ENCODE data around the gene HIP1R.

- TF ChIP-seq POLR2AphosphoS2 (conservative IDR thresholded peaks at IDR 0.05; ENCODE audit: low read length) (no peak), CTCF (IDR thresholded peaks at IDR 0.05) (no peak), CHD2 (IDR thresholded peaks at IDR 0.05; ENCODE audit: low read length, partially characterized antibody) (no peak), EP300 (IDR thresholded peaks at IDR 0.05) (no peak), MAFK (IDR thresholded peaks at IDR 0.05; ENCODE audit: partially characterized antibody) (no peak), JUNB (IDR thresholded peaks at IDR 0.05) (no peak), RFX5 (IDR thresholded peaks at IDR 0.05) (no peak), POLR2A (IDR thresholded peaks at IDR 0.05; ENCODE audit: low read length) (no peak)
- TF ChIP-seq, protein P1, sequence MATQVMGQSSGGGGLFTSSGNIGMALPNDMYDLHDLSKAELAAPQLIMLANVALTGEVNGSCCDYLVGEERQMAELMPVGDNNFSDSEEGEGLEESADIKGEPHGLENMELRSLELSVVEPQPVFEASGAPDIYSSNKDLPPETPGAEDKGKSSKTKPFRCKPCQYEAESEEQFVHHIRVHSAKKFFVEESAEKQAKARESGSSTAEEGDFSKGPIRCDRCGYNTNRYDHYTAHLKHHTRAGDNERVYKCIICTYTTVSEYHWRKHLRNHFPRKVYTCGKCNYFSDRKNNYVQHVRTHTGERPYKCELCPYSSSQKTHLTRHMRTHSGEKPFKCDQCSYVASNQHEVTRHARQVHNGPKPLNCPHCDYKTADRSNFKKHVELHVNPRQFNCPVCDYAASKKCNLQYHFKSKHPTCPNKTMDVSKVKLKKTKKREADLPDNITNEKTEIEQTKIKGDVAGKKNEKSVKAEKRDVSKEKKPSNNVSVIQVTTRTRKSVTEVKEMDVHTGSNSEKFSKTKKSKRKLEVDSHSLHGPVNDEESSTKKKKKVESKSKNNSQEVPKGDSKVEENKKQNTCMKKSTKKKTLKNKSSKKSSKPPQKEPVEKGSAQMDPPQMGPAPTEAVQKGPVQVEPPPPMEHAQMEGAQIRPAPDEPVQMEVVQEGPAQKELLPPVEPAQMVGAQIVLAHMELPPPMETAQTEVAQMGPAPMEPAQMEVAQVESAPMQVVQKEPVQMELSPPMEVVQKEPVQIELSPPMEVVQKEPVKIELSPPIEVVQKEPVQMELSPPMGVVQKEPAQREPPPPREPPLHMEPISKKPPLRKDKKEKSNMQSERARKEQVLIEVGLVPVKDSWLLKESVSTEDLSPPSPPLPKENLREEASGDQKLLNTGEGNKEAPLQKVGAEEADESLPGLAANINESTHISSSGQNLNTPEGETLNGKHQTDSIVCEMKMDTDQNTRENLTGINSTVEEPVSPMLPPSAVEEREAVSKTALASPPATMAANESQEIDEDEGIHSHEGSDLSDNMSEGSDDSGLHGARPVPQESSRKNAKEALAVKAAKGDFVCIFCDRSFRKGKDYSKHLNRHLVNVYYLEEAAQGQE (IDR thresholded peaks at IDR 0.05), result no peak
- TF ChIP-seq, protein P2, sequence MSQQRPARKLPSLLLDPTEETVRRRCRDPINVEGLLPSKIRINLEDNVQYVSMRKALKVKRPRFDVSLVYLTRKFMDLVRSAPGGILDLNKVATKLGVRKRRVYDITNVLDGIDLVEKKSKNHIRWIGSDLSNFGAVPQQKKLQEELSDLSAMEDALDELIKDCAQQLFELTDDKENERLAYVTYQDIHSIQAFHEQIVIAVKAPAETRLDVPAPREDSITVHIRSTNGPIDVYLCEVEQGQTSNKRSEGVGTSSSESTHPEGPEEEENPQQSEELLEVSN (IDR thresholded peaks at IDR 0.05; ENCODE audit: borderline replicate concordance, low read depth), result no peak
Observed at GRCh38 chr12:122839907-122840554, 4.8 kb downstream of the HIP1R start.

All from A549 (cell line).